GM15510 (cell line): ENCODE measurements around the gene PTPN20.

Experiments used
- POLR2A ChIP-seq: IDR thresholded peaks from 3 replicates; pipeline ENCODE4 v1.6.1; 2011; ENCODE audit warnings: borderline replicate concordance; ENCODE audit not compliant: insufficient read length; ENCODE audit errors: extremely low read depth

The PTPN20 gene

DNA sequence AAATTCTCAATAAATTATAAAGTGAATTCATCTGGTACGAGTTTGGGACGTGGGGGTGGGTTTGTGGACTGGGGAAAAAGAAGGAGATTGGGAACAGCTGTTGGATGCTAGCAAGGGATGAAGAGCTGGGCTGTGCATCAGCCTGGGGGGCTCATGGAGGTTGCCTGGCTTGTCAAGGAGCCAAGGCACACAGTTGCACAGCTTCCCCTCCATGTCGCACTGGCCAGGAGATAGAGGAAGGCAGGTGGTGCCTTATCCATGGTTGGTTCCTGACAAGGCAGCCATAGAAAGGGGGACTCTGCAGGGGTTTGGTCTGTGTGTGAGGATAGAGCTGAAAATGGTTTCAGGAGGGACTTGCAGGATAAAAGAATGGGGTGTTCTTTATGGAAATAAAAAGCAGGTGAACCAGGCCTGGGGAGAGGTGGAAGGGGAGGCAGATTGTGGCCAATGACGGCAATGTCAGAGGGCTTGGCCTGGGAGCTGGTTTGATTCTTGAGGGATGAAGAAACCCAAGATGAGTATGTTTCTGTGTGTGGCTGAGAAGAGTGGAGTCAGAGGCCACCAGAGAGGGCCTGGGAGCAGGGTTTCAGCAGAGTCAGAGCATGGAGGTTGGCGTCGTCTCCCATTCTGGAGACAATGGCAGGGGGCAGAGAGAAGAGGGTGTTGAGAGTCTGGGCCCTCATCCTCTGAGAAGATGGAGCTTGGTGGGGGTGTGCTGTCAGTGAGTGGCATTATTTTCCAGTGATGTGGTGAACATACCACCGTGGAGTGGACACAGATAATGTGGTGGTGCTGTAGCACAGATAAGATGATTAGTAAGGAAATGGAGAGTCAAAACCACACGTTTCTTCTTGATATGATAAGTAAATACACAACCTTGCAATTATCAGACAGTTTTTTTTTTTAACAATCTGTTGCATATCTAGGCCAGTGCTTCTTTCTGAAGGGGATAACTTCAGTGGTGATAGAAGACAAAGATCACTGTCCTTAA lies 108.2 kb downstream of the PTPN20 start:
- no peak for TF ChIP-seq POLR2A

- no peak for TF ChIP-seq POLR2A
Measured at GRCh38 chr10:47020471-47020870, 109.2 kb downstream of the PTPN20 start.

- no peak for TF ChIP-seq POLR2A
Measured at GRCh38 chr10:47021850-47022249, 110.6 kb downstream of the PTPN20 start.

GRCh38 chr10:47022311-47023131 lies 111.3 kb downstream of the PTPN20 start:
- no peak for TF ChIP-seq POLR2A

- no peak for TF ChIP-seq POLR2A
Measured at GRCh38 chr10:47023237-47024045, 112.2 kb downstream of the PTPN20 start.

- no peak for TF ChIP-seq POLR2A
Measured at GRCh38 chr10:47024046-47024322, 112.8 kb downstream of the PTPN20 start.

GRCh38 chr10:47024399-47025252 lies 113.4 kb downstream of the PTPN20 start:
- TF ChIP-seq POLR2A = no peak

DNA sequence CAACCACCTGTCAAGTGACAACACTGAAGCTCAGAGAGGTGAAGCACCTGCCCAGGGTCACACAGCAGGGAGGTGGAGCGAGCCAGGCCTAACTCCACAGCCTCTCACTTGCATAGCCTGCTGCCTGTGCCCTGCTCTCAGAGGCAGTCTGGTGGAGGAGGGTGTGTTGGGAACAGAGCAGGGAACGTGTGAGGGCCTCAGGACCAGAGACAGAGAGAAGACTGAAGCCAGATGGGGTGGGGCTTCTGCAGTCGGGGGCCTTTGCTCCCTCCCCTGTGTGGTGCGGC lies 114.0 kb downstream of the PTPN20 start:
- TF ChIP-seq POLR2A = no peak

GRCh38 chr10:47025540-47026300 lies 114.5 kb downstream of the PTPN20 start:
- no peak for TF ChIP-seq POLR2A

GRCh38 chr10:47026301-47027107 lies 115.3 kb downstream of the PTPN20 start:
- TF ChIP-seq POLR2A = no peak

GRCh38 chr10:47027108-47027783 lies 116.0 kb downstream of the PTPN20 start:
- no peak for TF ChIP-seq POLR2A

GRCh38 chr10:47027784-47028260 lies 116.6 kb downstream of the PTPN20 start:
- no peak for TF ChIP-seq POLR2A

DNA sequence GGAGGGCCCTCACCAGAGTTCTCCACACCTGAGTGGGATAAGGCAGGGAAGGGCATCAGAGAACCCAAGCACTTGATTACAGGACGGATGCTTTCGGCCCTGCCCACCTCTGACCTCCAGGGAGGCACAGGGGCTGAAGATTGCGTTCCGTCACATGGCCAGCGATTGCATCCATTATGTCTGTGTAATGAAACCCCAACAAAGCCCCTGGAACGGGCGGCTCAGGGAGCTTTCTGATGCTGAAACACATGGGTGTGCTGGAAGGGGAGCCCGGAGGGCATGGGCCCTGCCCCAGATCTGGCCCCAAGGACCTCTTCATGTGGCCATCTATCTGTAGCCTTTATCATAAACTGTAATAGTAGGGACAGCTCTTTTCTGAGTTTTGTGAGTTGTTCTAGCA lies 117.2 kb downstream of the PTPN20 start:
- no peak for TF ChIP-seq POLR2A
